ENCODE data around the gene FAT1. TPM values are rescaled to one million over a fixed set of nuclear protein-coding genes. Genes with fewer than 3 reads are reported as not detected.

Gene FAT1
- total and polyA plus RNA-seq, 7 donors: 12.6 to 146 (median 93.1) TPM

DNA sequence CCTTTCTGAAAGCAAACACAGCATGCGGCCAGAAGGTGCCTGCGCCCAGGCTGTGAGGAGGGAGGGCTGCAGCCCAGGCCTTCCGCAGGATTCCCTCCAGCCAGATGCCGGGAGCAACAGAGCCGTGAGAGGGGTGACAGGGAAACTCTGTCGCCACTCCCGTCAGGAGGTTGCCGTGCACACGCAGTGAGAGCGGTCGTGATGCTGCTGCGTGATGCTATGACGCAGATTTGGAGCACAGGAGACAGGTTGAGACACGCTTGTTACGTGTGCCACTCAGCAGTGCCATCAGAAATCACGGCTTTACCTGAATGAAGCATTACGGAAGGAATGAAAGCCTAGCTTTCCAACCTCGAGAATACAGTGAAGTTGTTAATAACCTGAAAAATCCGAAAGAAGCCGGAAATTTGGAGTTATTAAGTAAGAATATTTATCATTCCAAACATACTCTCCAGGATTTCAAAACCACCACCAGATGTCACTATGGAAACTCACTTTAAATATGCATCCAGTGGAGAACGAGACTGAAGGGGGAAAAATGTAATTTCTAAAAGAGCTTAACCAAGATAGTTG, 54.4 kb downstream of the FAT1 start:
- Histone ChIP-seq H3K36me3 (no peaks in the 10 kb centered on the region), H3K9me3 (no peaks in the 10 kb centered on the region), H3K27ac (peak overlapping the region; percentile 34 to 76 (median 64)), H3K4me3 (peak overlapping the region in 2 of 4 donors; percentile 21), H3K27me3 (no peaks in the 10 kb centered on the region), H3K4me1 (peaks cover 0 to 66% (median 42%) of the 10 kb centered on the region in 4 donors)
- DNase-seq: peak; percentile 74
- TF ChIP-seq, protein P1, sequence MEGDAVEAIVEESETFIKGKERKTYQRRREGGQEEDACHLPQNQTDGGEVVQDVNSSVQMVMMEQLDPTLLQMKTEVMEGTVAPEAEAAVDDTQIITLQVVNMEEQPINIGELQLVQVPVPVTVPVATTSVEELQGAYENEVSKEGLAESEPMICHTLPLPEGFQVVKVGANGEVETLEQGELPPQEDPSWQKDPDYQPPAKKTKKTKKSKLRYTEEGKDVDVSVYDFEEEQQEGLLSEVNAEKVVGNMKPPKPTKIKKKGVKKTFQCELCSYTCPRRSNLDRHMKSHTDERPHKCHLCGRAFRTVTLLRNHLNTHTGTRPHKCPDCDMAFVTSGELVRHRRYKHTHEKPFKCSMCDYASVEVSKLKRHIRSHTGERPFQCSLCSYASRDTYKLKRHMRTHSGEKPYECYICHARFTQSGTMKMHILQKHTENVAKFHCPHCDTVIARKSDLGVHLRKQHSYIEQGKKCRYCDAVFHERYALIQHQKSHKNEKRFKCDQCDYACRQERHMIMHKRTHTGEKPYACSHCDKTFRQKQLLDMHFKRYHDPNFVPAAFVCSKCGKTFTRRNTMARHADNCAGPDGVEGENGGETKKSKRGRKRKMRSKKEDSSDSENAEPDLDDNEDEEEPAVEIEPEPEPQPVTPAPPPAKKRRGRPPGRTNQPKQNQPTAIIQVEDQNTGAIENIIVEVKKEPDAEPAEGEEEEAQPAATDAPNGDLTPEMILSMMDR (IDR thresholded peaks at IDR 0.05): peak; percentile 15 to 59 (median 40)
- TF ChIP-seq EP300 (IDR thresholded peaks at IDR 0.05): peak in 3 of 4 donors; percentile 82 to 95 (median 84)
- TF ChIP-seq POLR2AphosphoS5 (IDR thresholded peaks at IDR 0.05): peak in 1 of 4 donors; percentile 62
- TF ChIP-seq POLR2A (IDR thresholded peaks at IDR 0.05): no peak
- intact Hi-C loops (cut with DNase I): loop anchor here (10.0 kb wide), 1 partner anchor 176 kb away; no protein-coding TSS in a partner anchor
- WGBS, 2 donors: 56 to 73% methylated on average over 21 of the region's 21 CpGs

DNA sequence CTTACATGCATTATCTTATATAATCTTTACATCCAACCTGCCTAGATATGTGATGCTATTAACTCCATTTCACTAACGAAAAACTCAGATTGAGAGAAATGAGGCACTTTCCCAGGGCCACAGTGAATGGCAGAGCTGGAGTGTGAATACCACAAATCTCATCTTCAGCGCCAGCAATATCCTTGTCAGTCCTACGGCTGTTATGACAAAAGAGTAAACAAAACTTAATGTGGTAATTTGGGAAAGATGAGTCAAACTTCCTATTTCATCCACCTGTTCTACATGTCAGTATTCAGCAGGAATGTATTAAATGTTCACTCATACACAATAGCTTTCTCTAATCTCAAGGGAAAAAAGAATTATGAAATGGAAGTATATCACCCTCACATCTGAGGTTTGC, 56.9 kb downstream of the FAT1 start:
- DNase-seq: no peak
- intact Hi-C loops (cut with DNase I): loop anchor here (10.0 kb wide), 1 partner anchor 178 kb away; no protein-coding TSS in a partner anchor
- H3K9me3 ChIP-seq: no peaks in the 10 kb centered on the region
- H3K4me1 ChIP-seq: peaks cover 0 to 44% (median 31%) of the 10 kb centered on the region in 4 donors
- peak overlapping the region in 3 of 4 donors; percentile 65 to 76 (median 69) for H3K27ac ChIP-seq
- 10 to 51% methylated on average over 3 of the region's 3 CpGs for WGBS, 2 donors
- no peak overlapping the region for H3K4me3 ChIP-seq
- TF ChIP-seq POLR2A (IDR thresholded peaks at IDR 0.05) (no peak), EP300 (IDR thresholded peaks at IDR 0.05) (no peak), POLR2AphosphoS5 (IDR thresholded peaks at IDR 0.05) (no peak)
- TF ChIP-seq, protein P1 (IDR thresholded peaks at IDR 0.05): no peak
- H3K27me3 ChIP-seq: no peaks in the 10 kb centered on the region
- H3K36me3 ChIP-seq: peaks cover 0 to 12% (median under 1%) of the 10 kb centered on the region in 4 donors

DNA sequence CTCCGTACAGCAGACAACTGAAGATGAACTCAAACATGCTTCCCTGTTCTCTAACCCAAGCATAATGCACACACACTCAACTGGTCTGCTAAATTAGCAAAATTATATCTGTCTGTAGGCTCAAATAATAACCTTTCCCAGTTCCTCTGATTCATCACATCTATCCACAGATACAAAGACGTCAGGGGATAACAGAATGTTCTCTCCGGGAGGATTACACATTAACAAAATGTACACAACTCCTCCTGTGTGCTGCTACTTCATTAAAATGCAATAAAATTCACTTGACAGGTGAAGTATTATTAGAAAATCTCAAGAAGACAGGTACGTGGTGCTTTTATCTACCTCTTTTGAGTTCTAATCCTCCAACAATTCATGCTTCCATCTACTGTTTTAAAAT, 57.4 kb downstream of the FAT1 start:
- H3K27ac ChIP-seq: peak overlapping the region in 3 of 4 donors; percentile 65 to 76 (median 69)
- intact Hi-C loops (cut with DNase I): loop anchor here (10.0 kb wide), 1 partner anchor 179 kb away; no protein-coding TSS in a partner anchor
- no peak for DNase-seq
- 16 to 64% methylated on average over 4 of the region's 4 CpGs for WGBS, 2 donors
- H3K27me3 ChIP-seq: no peaks in the 10 kb centered on the region
- peaks cover 0 to 39% (median 28%) of the 10 kb centered on the region in 4 donors for H3K4me1 ChIP-seq
- H3K4me3 ChIP-seq: no peak overlapping the region
- no peaks in the 10 kb centered on the region for H3K9me3 ChIP-seq
- H3K36me3 ChIP-seq: peaks cover 0 to 17% (median 3%) of the 10 kb centered on the region in 4 donors
- TF ChIP-seq, protein P1 (IDR thresholded peaks at IDR 0.05): no peak
- TF ChIP-seq POLR2A (IDR thresholded peaks at IDR 0.05) (no peak), POLR2AphosphoS5 (IDR thresholded peaks at IDR 0.05) (peak; percentile 37 to 75 (median 55)), EP300 (IDR thresholded peaks at IDR 0.05) (peak; percentile 86 to 99 (median 94))

DNA sequence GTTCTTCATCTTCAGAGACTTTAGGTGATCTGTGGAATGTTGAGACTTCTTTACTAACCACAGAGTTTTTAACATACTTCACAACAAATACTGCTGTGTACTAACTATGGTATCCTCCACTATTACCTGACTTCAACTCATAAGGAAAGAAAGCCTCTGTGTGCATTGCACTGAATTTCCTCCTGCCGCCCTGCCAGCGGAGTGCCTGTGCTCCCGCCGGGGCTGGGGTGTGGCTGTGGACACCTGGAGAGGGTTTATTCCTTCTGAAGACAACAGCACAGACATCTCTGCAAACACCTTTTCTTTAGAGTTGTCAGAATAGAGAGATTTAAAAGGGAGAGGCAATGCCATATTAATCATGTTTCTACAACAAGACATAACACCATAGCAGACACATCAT, 63.3 kb downstream of the FAT1 start:
- DNase-seq: no peak
- no peak for TF ChIP-seq POLR2AphosphoS5 (IDR thresholded peaks at IDR 0.05)
- no peak for TF ChIP-seq EP300 (IDR thresholded peaks at IDR 0.05)
- TF ChIP-seq, protein P1 (IDR thresholded peaks at IDR 0.05): no peak
- TF ChIP-seq POLR2A (IDR thresholded peaks at IDR 0.05): no peak
- peaks cover 0 to 19% (median 6%) of the 10 kb centered on the region in 4 donors for H3K4me1 ChIP-seq
- no peak overlapping the region for H3K4me3 ChIP-seq
- WGBS, 2 donors: 20 to 78% methylated on average over 4 of the region's 4 CpGs
- peaks cover 0 to 26% (median 4%) of the 10 kb centered on the region in 4 donors for H3K36me3 ChIP-seq
- no peaks in the 10 kb centered on the region for H3K9me3 ChIP-seq
- intact Hi-C loops (cut with DNase I): loop anchor here (10.0 kb wide), 1 partner anchor 184 kb away; no protein-coding TSS in a partner anchor
- H3K27ac ChIP-seq: no peak overlapping the region
- no peaks in the 10 kb centered on the region for H3K27me3 ChIP-seq

All from sigmoid colon (tissue), 7 donors.